Cardiac fibroblast (primary cell): Measurements from ENCODE around the gene TMC4.

Experiments
- DNase-seq, 2 donors: peaks; one replicate each; pipeline versions ENCODE4 v3.0.0 to v3.0.0-alpha.2; 2010; ENCODE audit warnings: low read depth in 2 of 2
- H3K4me3 ChIP-seq, 2 donors: replicated peaks in 1 of 2; 1 replicate in 1 of 2; 2 replicates in 1 of 2; pipeline ENCODE4 v1.5.1; 2011; ENCODE audit warnings: low read depth in 2 of 2, low read length in 2 of 2, mild to moderate bottlenecking in 2 of 2, moderate library complexity in 1 of 2
- TF ChIP-seq, protein P1 (sequence below): IDR thresholded peaks from one replicate; pipeline ENCODE4 v1.5.1; 2011; ENCODE audit warnings: low read depth, mild to moderate bottlenecking, low read length, inconsistent platforms

The TMC4 gene

DNA sequence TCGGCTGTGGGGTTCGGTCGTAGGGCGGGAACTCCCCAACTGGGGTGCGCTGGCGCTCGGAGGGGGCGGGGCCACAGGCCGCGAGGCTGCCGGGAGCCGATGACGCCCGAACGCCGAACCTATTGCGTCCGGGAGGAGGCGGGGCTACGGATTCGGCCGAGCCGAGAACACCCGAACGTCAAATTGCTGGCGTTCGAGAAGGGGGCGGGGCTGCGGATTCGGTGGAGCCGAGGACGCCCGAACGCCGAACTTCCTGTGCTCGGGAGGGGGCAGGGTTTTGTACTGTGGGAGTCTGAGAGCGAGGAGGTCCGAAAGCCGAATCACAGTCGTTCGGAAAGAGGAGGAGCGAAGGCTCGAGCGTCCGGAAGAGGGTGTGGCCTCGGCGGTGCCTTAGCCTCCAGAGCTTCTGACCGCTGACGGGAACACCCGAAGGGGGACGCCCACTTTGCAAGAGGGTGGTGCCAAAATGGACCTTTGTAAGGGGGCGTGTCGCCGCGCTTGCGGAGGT is 17.6 kb upstream of the TMC4 start:
- H3K4me3 ChIP-seq, result peak overlapping the region; percentile 73 to 85
- peak; percentile 100 for DNase-seq
- TF ChIP-seq, protein P1, sequence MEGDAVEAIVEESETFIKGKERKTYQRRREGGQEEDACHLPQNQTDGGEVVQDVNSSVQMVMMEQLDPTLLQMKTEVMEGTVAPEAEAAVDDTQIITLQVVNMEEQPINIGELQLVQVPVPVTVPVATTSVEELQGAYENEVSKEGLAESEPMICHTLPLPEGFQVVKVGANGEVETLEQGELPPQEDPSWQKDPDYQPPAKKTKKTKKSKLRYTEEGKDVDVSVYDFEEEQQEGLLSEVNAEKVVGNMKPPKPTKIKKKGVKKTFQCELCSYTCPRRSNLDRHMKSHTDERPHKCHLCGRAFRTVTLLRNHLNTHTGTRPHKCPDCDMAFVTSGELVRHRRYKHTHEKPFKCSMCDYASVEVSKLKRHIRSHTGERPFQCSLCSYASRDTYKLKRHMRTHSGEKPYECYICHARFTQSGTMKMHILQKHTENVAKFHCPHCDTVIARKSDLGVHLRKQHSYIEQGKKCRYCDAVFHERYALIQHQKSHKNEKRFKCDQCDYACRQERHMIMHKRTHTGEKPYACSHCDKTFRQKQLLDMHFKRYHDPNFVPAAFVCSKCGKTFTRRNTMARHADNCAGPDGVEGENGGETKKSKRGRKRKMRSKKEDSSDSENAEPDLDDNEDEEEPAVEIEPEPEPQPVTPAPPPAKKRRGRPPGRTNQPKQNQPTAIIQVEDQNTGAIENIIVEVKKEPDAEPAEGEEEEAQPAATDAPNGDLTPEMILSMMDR, result no peak

- peak; percentile 100 for DNase-seq
- TF ChIP-seq, protein P1, result no peak
- peak overlapping the region; percentile 69 to 85 for H3K4me3 ChIP-seq
Measured at GRCh38 chr19:54189735-54190502, 17.0 kb upstream of the TMC4 start.

GRCh38 chr19:54189145-54189734 is 16.3 kb upstream of the TMC4 start, which contains the start of gene MBOAT7:
Gene MBOAT7, minus strand, starts transcription at chr19:54189580. Its CDS starts 1,072 bp downstream, at chr19:54188508.
- TF ChIP-seq, protein P1, result no peak
- peak within 1 kb of the TSS; percentile 69 to 85 for H3K4me3 ChIP-seq
- DNase-seq, result no peak

DNA sequence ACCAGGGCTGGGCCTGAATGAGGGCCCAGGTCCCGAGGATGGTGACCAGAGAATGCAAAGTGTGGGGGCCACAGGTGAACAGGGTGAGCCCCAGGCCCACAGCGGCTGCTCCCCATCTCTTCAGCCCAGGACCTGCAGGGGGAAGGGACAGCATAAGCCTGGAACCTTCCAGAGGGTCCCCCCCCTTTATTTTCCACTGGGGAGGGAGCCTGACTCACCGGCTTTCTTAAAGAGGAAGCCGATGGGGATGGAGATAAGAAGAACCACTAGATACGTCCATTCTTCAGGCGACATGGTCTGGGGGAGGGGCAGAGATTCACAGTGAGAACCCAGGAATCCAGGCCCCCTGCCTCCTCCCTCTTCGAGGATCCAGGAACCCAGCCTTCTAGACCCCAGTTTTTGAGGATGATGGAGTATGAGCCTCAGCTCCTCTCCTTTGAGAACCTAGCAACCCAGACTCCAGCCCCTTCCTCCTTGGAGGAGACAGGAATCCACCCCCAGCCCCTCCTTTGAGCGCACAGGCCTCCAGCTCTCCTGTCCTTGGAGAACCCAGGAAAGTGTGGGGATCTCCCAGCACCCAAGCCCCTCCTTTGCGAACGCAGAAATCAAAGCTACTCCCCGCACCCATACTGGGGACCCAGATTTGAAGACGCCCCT is 15.4 kb upstream of the TMC4 start:
- peak overlapping the region; percentile 69 to 85 for H3K4me3 ChIP-seq
- TF ChIP-seq, protein P1, result no peak
- peak; percentile 47 to 48 for DNase-seq

DNA sequence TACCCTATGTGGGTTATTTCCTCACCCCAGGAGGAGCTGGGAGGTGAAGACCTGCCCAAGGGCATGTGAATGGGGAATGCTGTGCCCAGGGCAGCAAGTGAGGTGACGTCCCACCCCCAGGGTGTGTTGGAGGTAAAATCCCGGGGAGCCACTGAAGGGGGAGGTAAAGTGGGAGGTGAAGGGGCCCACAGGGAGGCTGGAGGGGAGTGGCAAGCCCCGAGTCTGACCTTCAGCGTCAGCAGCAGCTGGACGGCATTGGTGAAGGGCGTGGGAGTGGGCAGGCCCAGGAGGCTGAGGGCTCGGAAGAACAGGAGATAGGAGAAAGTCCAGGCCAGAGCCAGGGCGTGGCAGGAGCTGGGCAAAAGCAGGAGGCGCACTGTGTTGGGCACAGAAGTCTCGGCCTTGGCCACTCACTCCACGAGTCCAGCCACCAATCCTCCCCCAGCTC is 14.0 kb upstream of the TMC4 start:
- H3K4me3 ChIP-seq, result no peak overlapping the region
- DNase-seq, result no peak
- TF ChIP-seq, protein P1, result no peak

- DNase-seq, result no peak
- H3K4me3 ChIP-seq, result no peak overlapping the region
- TF ChIP-seq, protein P1, result no peak
Measured at GRCh38 chr19:54186351-54186750, 13.4 kb upstream of the TMC4 start.
